Stimulated activated CD4-positive, alpha-beta T cell treated with anti-CD3 and anti-CD28 coated beads, Interleukin-15, amount 100 ng/mL, for 48 hours (primary cell): ENCODE data around the gene FAM83F.
"Not testable (repeated sequence)": the region's sequence is repeated elsewhere in the genome, so short reads cannot be mapped to it uniquely, and the experiment has no call there.

Source experiments
- DNase-seq, 2 donors: peaks; one replicate each; pipeline ENCODE4 v3.0.0-alpha.2; 2020; ENCODE audit warnings: low read depth in 2 of 2

The FAM83F gene

DNA sequence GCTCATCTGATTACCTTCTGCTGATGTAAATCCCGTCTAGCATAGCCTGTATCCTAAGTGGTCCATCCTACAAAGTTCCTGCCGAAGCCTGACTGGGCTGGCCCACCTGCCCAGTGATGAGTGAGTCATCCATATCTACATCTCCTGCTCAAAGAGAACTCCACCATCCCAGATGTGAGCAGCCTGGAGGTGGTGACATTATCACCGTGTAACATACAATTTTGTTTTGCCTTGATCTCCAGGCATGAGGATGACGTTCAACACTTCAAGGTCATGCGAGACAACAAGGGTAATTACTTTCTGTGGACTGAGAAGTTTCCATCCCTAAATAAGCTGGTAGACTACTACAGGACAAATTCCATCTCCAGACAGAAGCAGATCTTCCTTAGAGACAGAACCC lies 29.0 kb upstream of the FAM83F start:
- no peak for DNase-seq

DNA sequence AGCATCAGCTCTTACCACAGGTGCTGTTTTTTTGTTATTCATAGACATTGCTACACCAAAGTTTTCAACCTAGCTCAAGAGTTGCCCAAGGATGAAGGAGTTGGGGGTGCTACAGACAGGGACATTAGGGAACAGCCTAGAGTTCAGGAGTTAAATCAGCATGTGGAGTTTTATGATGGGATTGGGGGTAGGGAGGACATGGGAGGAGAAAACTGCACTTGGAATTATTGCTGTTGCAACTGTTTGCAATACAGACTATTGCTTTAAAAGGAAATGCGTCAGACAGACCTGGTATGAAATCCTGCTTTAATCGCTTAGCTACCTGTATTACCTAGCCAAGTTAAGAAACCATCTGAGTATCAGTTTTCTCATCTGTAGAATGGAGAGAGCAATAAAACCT lies 28.3 kb upstream of the FAM83F start:
- DNase-seq: no peak

DNA sequence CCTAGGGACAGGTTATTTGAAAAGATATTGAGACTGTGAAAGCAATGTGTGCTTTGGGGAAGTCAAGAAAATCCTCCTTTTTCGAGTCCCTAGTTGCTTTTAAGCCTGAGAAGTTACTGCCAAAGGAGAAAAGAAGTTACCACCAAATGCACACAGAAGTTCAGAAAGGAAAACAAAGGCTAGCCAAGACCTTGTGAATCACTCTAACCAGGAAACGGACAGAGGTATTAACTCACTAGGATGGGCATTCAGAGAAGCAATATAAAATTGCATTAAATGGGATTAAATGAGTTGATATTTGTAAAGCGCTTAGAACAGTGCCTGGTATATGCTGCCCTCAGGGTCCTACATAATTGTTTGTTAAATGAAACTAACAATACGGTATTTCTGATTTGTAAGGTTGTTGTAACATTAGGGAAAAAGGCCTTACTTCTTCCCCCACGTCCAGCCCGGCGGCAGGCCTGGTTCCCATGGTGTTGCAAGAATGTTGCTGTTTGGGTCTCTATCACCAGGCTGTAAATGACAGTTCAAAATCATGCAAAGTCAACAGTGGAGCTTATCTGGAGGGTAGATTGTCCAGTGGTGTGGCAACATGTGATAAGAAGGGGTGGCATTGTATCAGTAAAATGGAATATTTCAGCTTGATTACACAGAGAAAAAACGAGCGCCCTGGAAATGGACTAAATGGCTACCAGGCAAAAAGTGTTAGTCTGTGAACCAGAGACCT lies 27.5 kb upstream of the FAM83F start:
- no peak for DNase-seq

DNA sequence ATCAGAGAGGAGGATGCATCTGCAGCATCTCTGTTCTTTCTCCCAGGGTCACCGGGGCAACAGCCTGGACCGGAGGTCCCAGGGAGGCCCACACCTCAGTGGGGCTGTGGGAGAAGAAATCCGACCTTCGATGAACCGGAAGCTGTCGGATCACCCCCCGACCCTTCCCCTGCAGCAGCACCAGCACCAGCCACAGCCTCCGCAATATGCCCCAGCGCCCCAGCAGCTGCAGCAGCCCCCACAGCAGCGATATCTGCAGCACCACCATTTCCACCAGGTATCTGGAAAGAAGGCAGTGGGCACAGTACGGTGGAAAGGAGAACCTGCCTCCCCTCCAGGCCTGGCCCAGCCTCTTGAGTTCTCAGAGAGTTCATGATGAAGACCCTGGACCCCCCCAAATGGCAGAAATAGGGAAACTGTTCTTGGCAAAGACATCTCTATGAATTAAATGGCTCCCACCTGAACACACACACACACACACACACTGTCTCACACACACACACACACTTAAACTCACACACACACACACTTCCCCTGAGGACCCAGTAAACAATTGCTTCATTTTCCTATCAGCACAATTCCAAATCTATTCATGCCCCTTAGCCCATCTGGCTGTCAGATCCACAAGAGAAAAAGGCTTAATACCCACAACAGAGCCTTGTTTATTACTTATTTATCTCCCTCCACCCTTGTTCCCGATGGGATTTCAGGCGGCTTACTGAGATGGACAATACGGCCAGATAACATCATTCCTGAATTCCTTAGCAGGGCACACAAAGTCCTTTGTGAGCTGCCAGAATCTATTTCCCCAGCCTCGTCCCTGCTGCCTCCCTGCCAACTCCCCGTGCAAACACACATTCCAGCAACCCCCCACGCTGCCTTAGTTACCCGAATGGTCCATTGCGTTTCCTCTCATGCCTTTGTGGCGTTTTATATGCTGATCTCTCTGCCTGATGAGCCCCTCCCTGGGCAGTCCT lies 26.5 kb upstream of the FAM83F start:
- no peak for DNase-seq

DNA sequence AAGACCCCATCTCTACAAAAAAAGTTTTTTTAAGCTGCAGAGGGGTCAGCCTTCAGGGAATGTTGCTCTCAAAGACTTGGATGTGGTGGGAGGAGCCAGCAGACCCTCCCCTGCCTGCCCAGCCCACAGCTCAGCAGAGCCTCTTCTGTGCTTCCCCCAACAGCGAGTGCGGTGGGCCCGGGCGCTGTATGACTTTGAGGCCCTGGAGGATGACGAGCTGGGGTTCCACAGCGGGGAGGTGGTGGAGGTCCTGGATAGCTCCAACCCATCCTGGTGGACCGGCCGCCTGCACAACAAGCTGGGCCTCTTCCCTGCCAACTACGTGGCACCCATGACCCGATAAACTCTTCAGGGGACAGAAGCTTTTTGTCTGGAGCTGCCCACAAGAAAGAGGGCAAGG lies 24.0 kb upstream of the FAM83F start:
- DNase-seq: no peak

DNA sequence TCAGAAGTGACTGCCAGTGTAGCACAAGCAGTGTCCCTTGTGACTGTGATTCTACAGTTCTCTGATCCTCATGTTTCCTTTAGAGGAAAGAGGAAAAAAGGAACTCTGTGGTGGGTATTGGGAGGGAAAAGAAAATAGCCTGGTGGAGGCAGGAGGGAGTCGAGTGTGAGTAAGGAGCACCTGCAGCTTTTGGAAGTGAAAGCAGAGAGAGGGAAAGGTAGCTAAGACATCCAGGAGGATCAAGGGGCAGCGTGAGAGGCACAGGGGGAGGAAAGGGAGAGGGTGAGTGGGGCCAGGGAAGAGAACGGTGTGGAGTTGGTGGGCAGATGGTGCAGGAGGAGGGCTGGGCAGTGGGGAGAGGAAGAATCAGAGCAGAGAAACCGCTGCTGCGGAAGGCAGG lies 22.1 kb upstream of the FAM83F start:
- DNase-seq: no peak

DNA sequence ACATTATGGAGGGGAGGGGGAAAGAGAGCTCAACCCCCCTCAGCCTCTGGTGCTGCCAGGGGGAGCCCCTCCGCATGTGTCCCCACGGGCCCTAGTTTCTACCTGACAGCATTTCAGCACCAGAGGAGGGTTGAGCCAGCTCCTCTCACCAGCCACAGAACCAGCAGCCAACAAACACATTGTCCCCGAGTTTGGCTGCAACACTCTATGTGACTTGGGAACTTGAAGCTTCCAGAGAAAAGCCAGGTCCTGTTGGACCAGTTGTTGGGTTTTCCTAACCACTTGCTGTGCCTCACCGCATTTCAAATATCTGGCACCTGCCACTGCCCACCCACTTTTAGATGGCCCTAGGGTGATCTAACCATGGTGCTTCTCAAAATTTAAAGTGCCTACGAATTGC lies 21.1 kb upstream of the FAM83F start:
- DNase-seq: no peak

DNA sequence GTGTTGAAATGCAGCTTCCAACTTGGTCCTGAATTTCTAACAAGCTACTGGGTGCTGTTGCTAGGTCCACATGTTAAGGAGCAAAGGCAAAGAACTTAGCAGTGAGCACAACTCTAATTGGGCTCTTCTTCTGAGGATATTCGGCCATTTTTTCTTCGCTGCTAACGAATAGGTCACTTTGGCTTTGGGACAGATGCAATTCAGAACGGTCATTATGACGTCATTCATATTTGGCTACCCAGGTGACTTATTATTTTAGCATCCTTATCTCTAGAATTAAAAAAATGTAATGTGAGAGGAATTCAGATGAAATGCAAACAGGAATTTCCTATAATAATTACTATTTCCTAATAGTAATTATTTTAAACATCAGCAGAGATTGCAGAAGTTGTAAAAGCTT lies 20.7 kb upstream of the FAM83F start:
- DNase-seq: no peak

DNA sequence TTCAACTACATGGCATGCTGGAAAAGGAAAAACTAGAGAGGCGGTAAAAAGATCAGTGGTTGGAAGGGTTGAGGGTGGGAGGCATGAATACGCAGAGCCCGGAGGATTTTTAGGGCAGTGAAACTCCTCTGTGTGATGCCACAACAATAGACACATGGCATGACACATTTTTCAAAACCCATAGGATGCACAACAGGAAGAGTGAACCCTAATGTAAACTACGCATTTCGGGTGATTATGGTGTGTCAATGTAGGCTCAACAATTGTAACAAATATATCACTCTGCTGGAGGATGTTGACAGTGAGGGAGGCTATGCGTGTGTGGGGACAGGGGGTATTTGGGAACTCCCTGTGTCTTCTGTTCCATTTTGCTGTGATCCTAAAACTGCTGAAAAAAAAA lies 15.7 kb upstream of the FAM83F start:
- no peak for DNase-seq

DNA sequence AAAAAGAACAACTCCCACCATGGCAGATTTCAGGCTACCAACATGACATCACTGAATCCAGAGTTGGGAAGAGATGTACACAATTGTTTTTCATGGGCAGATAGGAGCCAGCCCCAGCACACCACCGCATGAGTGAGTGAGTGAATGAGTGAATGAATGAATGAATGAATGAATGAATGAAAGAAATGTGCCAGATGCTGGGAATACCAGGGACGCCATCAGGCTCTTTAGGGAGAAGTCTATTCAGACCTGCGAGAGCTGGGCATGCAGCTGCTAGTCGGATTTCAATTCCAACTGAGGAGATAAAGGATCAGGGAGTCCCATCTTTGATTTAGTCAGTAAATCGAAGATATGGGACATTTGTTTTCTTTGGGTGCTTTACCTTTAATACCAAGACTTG lies 15.3 kb upstream of the FAM83F start:
- DNase-seq: no peak

DNA sequence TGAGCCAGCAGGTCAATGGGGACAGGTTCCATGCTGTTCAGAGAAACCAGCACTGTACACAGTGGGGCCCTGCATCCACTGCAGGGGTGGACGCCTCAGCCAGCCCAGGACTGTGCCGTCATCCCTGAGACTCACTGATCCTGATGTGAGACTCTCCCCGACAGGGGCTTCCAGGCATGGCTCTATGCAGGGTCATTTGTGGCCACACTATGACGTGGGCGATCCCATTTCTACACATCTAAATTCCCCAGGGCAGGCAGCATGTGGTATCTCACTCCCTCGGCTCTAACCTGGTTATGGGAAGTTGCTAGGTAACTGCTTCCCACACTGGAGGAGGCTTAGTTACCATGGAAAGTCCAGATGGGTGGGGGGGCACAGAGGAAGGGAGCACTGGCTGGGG lies 14.2 kb upstream of the FAM83F start:
- no peak for DNase-seq

DNA sequence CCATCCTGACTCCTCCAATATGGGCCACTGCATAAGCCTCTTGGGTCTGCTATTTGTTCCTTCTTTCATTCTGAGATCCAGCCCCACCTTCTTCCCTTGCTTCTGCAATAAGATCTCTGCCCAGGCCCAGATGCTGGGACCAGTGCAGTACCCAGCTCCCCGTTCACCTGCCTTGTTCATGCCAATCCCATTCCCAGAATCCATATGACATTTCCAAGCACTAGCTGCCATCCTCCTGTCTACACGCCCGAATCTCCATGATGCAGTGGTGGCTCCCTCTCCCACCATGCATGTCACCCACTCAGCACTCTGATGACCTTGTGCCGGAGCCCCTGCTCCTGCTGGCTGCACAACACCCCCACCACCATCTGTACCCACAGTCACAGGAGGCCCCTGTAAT lies 11.4 kb upstream of the FAM83F start:
- DNase-seq: no peak

DNA sequence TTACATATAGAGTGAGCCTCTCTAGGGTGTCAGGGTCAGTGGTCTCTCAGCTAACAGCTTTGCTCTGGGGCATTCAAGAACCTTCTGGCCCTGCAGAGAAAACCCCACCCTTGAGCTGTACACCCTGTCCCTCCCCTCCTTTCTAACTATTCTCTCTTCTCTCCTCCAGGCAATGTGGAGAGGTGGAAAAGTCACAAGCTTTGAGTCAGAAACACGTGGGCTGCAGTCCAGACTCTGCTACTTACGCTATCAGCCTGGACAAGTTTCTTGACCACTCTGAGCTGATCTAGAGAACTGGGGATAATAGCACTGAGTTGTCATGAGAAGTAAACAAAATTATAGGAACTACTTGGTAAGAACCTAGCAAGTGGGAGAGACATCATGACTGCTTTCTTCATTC lies 10.7 kb upstream of the FAM83F start:
- DNase-seq: no peak

DNA sequence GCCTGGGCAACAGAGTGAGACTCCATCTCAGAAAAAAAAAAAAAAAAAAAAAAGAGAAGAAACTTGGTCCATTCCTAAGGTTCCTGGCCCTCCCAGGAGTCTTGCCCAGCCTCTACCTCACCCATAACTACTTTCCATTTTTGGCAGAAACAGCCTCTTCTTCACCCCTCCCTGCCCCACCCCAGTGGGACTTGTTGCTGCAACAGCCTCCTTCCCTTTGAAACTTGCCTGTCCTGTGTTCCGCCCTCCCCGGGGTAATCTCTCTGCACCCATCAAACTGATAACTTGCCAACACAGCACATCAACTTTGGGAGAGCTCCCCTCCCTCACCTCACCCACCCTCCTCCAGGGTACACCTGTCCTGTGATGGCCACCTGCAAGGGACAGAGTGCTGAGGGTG lies 10.0 kb upstream of the FAM83F start:
- no peak for DNase-seq

DNA sequence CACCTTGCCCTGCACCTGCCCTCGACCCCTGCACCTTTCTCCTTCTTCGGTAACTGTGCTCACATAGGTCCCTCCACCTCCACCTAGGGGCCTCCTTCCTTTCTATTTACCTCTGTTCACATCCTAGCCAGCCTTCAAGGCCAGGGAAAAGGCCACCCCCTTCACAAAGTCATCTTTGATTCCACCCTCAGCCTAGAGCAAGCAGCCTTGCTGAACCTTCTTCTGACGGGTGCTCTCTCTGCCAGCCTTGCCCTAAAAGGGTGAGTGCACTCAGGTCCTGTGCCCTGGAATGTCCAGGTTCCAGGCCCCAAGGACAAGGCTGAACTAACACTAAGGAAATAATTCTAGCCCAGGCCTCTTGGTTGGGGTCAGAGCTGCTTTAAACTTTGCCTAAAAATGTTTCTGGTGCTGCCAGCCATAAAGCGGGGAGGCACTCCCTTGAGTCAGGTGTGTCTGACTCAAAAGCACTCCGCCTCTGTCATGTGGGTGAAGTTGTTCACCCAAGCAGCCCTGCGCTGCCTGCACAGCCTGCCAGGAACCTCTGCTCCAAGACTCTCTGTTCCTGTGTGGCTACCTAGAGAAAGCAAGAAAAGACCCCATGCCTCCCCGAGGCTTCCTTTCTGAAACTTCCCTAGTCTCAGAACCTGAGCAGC lies 9.2 kb upstream of the FAM83F start:
- peak in 1 of 2 donors; percentile 8 for DNase-seq

DNA sequence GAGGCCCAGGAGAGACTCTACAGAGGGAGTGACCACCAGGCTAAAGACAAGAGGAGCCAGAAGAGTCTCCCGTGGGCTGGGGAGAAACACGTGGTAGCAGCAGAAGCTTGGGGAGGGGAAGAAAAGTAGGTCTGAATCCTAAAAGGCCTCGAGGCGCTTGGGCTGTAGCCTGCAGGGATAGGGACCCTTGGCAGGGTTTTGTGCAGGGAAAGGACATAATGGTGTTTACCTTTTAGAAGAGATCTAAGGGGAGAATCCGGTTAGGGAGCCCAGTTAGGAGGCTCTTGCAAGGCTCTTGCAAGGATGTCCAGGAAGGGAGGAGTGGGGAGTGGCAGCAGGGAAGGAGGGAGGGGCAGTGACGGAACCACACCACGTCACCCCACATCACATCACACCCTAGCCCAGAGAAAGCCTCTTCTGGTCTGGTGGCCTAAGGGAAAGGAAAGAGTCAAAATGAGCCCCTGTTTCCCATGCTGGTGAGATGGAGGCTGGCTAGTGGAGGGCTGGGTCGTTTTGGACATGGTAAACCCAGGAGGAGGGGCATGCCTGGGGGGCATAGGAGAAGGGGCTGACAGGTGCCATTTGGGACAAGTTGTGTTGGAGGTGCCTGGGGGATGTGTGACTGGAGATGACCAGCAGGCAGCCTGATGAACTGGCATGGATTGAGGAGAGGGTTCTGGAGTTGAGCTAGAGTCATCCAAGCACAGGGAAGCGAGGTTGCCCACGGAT lies 6.2 kb upstream of the FAM83F start:
- DNase-seq: no peak

DNA sequence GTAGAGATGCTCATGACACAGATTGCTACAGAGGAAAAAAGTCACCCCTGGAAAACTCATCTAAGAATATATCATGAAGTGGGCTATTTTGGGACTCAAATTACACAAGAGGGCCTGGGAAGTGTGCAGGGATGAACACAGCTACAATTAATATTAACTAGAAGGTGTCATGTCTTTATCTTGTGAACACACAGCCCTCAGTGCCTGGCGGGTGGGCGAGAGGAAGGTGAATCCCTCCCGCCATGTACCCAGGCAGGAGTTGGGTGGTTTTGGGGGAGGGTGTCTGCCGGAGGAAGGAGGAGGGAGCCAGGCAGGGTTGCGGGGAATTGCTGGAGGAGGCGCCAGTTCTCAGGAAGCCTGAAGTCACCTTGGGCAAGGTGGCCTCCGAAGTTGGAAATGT lies 5.1 kb upstream of the FAM83F start:
- no peak for DNase-seq

DNA sequence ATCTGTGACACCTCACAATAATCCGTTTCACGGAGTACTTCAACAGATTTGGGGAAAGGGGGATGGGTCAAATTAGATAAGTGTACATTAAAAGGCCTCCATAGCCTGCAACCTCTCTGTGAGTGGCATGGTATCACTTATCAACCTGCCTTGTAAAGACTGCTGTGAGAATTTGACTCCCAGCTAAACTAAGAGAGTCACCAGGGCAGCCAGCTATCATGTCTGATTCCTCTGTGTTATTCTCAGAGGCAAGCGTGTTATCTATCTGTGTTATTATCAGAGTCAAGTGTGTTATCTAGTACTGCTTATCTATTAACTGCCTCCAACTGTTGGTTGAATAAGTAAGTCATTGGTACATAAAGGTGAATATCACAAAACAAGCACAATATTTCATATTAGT lies 4.1 kb upstream of the FAM83F start:
- no peak for DNase-seq

DNA sequence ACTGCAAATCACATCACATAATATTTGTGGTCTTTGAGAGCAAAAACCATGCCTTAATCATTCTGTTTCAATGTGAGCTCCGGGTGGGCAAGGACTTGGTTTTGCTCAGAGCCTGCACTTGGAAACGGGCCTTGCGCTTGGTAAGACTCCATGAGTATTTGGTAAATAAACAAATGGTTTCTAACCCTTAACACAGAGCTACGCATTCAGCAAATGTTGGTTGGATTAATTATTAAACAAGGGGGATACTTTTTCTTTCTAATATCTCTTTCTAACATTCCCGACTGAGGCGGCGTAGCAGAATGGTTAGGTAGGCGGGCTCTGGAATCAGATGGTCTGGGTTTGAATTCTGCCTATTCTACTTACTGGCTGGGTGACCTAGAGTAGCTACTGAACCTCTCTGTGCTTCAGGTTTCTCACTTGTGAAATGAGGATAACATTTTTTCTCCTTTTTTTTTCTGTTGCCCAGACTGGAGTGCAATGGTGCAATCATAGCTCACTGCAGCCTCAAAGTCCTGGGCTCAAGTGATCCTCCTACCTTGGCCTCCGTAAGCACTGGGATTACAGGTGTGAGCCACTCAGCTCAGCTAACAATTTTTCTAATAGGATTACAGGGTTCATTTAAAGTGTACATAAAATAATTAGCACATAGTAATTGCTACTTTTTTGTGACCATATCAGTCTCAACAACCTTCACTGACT lies 3.4 kb upstream of the FAM83F start:
- no peak for DNase-seq

DNA sequence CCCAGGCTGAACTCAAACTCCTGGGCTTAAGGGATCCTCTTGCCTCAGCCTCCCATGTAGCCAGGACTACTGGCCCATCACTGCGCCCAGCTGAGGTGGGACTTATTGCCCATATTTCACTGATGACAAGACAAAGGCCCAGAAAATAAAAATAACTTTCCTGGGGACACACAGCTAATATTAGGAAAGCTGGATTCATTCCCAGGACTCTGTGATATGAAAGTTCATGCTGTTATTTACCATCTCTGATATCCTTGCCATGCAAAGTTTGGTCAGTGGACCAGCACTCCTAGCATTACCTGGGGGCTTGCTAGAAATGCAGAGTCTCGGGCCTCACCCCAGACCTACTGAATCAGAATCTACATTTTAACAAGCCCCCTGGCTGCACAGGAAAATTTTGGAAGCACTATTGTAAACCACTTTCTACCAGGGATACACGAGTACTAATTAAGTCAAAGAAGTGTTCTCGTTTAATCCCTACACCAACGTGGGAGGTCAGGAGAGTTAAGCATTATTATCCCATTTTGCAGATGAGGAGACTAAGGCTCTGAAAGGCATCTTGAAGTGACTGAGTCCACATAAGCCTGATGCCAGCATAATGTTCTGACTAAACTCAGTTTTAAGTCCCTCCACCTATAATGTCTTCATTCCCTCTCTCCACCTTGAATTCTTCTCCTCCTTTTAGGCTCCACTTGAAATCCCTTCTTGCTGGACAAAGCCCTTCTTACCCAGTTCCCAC lies 2.5 kb upstream of the FAM83F start:
- DNase-seq: no peak

DNA sequence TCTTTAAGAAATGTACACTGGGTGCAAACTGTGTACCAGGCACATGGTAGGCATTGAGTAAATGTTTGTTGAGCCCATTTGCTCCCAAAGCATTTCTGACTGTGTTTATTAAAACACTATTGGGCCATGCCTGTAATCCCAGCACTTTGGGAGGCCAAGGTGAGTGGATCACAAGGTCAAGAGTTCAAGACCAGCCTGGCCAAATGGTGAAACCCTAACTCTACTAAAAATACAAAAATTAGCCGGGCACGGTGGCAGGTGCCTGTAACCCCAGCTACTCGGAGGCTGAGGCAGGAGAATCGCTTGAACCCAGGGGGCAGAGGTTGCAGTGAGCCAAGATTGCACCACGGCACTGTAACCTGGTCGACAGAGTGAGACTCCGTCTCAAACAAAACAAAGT lies 1.9 kb upstream of the FAM83F start:
- not testable (repeated sequence) for DNase-seq
